Activated CD8-positive, alpha-beta memory T cell treated with anti-CD3 and anti-CD28 coated beads, Interleukin-2, amount 10 ng/mL, durations not matched to agents 7 days and 5 days (primary cell): ENCODE results near the gene CNKSR3. TPM values are rescaled to one million over a fixed set of nuclear protein-coding genes. Genes with fewer than 3 reads are reported as not detected.
"Not testable (repeated sequence)": the region's sequence is repeated elsewhere in the genome, so short reads cannot be mapped to it uniquely, and the experiment has no call there.

Experiments
- ATAC-seq: fragments of 150-1000 bp; cut with Tn5 transposase; one replicate; pipeline ENCODE4 v1.10.0; 2021; ENCODE audit warnings: moderate library complexity
- CTCF ChIA-PET: fragments of 350-600 bp; sonication (Branson Sonifier 250); formaldehyde crosslinking; loops from one replicate; lab custom pipeline; 2021; ENCODE audit warnings: antibody characterized with exemption; lab: Charles Lee
- DNase-seq: peaks from one replicate; pipeline ENCODE4 v3.0.0-alpha.2; 2020
- H3K27ac Mint-ChIP-seq: one replicate; pipeline ENCODE4 v1.8.0; 2021; ENCODE audit warnings: mild to moderate bottlenecking, mixed read lengths
- H3K27me3 Mint-ChIP-seq: one replicate; pipeline ENCODE4 v1.8.0; 2021; ENCODE audit warnings: mixed read lengths
- H3K36me3 Mint-ChIP-seq: one replicate; pipeline ENCODE4 v1.8.0; 2021; ENCODE audit warnings: mild to moderate bottlenecking, mixed read lengths
- H3K4me1 Mint-ChIP-seq: one replicate; pipeline ENCODE4 v1.8.0; 2021; ENCODE audit warnings: mixed read lengths
- H3K4me3 Mint-ChIP-seq: one replicate; pipeline ENCODE4 v1.8.0; 2021; ENCODE audit warnings: mild to moderate bottlenecking, moderate library complexity, mixed read lengths
- H3K9me3 Mint-ChIP-seq: one replicate; pipeline ENCODE4 v1.8.0; 2022; ENCODE audit warnings: low read depth, mixed read lengths
- total RNA-seq, 2 experiments: library from RNA; stranded (reverse); gene quantifications; one replicate each; pipeline ENCODE4 v1.2.3, GENCODE V29; 2021

The CNKSR3 gene
- total RNA-seq, result not detected

DNA sequence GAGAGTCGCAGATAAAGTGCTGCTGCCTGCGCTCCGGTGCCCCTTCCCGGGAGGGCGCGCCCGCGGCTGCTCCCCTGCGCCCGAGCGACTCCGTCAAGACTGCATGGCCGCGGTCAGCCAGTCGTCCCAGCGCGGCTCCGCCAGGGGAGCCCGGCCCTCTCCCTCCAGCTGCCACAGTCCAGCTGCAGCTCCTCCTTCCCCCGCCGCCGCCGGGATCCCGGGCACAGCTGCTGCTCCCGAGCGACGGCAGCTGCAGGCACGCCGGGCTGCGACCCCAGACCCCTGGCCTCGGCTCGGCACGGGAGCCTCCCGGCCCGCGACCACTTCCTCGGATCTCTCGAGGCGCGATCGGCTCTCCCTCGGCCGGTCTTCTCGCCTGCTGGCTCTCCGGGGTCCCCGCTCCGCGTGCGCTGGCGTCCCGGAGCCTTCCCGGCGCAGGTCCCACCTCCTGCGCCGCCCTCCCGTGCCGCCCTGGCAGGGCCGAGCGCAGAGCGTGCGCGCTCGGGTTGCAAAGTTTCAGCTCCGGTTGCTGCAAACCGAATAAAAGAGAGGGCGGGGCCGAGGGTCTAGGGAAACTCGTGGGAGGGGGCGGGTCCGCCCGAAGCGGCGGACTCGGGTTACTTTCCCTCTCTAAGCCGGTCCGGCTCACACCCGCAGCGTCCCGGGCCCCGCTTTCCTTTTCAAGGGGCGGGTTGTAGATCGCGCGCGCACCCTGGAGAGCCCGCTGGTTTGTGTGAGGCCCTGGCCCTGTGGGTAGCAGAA lies at the start of gene CNKSR3:
CNKSR3 (minus strand) TSS at position 542 of the 762 bp plus-strand sequence. CDS start 571 bp downstream, outside the sequence.
- DNase-seq, result no peak
- CTCF ChIA-PET, result interaction anchor here (0.6 kb wide), 1 partner anchor 340 kb away, joined by 4 read pairs; no protein-coding TSS in a partner anchor
- Mint-ChIP-seq H3K9me3 (no peaks in the 10 kb centered on the region), H3K27me3 (peaks cover 73% of the 10 kb centered on the region), H3K4me3 (peak within 1 kb of the TSS; percentile 41), H3K36me3 (no peaks in the 10 kb centered on the region), H3K4me1 (peaks cover 9% of the 10 kb centered on the region), H3K27ac (no peak within 1 kb of the TSS)
- peak; percentile 55 for ATAC-seq

DNA sequence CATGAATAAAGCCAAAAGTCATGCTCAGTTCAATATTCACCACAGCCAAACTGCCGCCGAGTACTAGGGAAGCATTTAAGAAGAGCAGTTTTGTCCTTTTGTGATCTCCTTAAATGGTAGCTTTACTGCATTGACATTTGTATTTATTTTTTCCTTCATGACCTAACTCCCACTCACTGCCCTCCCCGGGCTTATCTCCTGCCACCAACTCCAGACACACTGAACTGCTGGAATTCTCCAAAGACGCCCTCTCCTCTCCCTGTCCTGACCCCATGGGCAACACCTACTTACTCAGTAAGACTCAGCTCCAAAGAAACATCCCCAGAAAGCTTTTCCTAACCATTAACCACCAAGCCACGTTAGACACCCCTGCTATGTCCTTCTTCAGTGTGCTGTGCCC lies 48.5 kb upstream of the CNKSR3 start:
- no peak for DNase-seq
- Mint-ChIP-seq H3K9me3 (no peaks in the 10 kb centered on the region), H3K4me3 (no peak overlapping the region), H3K4me1 (no peaks in the 10 kb centered on the region), H3K36me3 (no peaks in the 10 kb centered on the region), H3K27ac (no peak overlapping the region), H3K27me3 (peaks cover 10% of the 10 kb centered on the region)
- no peak for ATAC-seq
- CTCF ChIA-PET, result no interaction called here

DNA sequence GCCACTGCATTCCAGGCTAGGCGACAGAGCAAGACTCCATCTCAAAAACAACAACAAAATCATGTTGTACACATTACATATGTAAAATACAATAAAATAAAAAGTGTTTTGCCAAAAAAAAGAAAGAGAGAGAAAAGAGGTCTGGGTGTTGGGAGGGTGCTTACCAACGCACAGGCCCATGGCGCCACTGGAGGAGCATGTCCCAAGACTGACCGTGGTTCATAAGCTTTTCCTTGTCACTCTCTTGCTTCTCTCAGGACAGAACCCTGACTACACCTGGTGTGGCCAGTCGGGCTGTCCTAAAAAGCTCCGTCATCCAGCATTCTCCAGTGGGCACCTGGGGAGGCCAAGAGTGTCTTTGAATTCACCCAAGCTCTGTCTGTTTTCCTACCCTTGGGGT lies 48.0 kb upstream of the CNKSR3 start:
- CTCF ChIA-PET, result no interaction called here
- Mint-ChIP-seq H3K27ac (no peak overlapping the region), H3K27me3 (peaks cover 10% of the 10 kb centered on the region), H3K4me1 (no peaks in the 10 kb centered on the region), H3K4me3 (no peak overlapping the region), H3K9me3 (no peaks in the 10 kb centered on the region), H3K36me3 (no peaks in the 10 kb centered on the region)
- DNase-seq (no peak), ATAC-seq (no peak)

DNA sequence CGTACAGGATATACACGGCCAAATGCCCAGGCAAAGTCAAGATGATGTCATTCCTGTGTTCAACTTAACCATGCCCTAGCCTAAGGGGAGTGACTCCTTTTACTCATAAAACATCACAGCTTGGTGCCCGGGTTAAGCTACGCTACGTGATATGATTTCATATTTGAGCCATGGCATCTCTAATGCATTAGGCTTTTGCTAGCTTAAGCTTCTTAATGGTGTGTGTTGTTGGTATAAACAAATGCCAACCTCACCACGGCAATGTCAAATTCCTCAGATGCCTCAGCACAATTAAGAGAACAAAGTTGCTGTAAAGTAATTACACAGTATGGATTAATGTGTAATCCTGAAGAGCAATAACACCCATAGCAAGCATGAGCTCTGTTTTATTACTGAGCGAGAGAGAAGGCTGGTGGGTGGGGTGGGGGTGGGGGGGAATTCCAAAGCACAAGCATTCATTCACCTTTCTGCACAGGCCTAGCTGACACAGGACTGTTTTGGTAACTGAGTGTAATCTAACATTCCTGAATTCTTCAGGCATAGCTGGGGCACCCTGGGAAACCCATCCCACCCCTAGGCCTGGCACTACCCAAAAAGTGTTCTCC lies 44.7 kb upstream of the CNKSR3 start:
- no peak overlapping the region for H3K27ac Mint-ChIP-seq
- no peaks in the 10 kb centered on the region for H3K4me1 Mint-ChIP-seq
- no peaks in the 10 kb centered on the region for H3K9me3 Mint-ChIP-seq
- peaks cover 5% of the 10 kb centered on the region for H3K27me3 Mint-ChIP-seq
- DNase-seq (no peak), ATAC-seq (no peak)
- H3K4me3 Mint-ChIP-seq, result no peak overlapping the region
- H3K36me3 Mint-ChIP-seq, result no peaks in the 10 kb centered on the region
- CTCF ChIA-PET, result interaction anchor here (1.1 kb wide), 1 partner anchor 22 kb away, joined by 3 read pairs; no protein-coding TSS in a partner anchor

DNA sequence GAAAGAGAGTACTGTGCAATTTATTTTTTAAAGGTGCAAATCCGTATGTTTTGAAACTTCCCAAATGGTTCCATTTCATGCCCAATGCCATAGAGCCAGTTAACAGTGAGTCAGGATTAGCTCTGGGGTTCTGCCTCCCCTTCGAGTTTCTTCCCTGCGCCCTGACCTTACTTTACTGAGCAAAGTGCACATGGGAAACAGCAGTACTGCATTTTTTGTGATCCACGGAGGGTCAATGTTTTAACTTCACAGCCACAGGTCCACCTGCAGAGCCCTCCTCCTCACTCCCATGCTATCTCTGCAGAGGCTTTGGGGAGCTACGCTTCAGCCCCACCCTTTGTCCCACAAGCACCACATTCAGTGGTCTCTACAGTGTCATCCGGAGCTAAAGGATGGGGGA lies 44.0 kb upstream of the CNKSR3 start:
- Mint-ChIP-seq H3K4me1 (no peaks in the 10 kb centered on the region), H3K9me3 (no peaks in the 10 kb centered on the region), H3K27me3 (peaks cover 5% of the 10 kb centered on the region), H3K36me3 (no peaks in the 10 kb centered on the region), H3K27ac (no peak overlapping the region), H3K4me3 (no peak overlapping the region)
- DNase-seq (no peak), ATAC-seq (no peak)
- CTCF ChIA-PET, result interaction anchor here (1.1 kb wide), 1 partner anchor 23 kb away, joined by 3 read pairs; no protein-coding TSS in a partner anchor

DNA sequence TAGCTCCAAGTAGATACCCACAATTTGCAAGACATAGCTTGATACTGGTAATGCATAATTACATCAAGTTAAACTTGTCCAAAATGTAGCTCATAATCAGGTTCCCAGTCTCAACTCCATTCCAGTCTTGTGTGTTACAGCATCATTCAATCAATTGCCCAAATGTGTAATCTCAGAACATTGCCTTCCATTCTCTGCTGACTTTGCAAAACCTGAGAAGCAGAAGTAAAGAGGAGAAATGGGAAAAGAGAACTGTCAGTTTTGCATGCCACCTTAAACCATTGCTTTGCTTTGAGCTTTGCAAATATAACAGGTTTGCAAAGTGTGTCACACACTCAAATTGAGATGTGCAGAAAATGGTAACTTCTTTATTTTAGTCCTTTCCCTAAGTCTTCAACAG lies 40.3 kb upstream of the CNKSR3 start:
- CTCF ChIA-PET, result no interaction called here
- DNase-seq, result no peak
- H3K4me3 Mint-ChIP-seq, result no peak overlapping the region
- no peak overlapping the region for H3K27ac Mint-ChIP-seq
- no peaks in the 10 kb centered on the region for H3K4me1 Mint-ChIP-seq
- H3K27me3 Mint-ChIP-seq, result peaks cover 2% of the 10 kb centered on the region
- no peaks in the 10 kb centered on the region for H3K9me3 Mint-ChIP-seq
- ATAC-seq, result no peak
- no peaks in the 10 kb centered on the region for H3K36me3 Mint-ChIP-seq

DNA sequence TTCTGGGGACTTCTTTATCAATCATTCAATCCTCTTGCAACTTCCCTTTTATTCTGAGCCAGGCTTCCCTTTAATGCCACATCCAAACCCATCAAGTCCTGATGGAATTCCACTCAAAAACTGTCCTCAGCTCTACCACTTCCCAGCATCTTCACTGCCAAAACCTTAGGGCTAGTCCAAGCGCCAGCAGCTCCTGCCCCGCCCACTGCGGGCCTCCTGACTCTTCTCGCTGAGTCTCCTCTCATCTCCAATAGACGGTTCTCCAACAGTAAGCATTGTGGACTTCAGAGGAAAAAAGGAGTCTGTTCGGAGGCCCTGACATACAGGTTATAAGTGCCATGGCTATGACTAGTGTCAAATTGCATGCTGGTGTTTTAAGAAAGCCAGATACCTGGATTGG lies 38.7 kb upstream of the CNKSR3 start:
- peaks cover 2% of the 10 kb centered on the region for H3K27me3 Mint-ChIP-seq
- DNase-seq (no peak), ATAC-seq (no peak)
- H3K36me3 Mint-ChIP-seq, result no peaks in the 10 kb centered on the region
- no peak overlapping the region for H3K4me3 Mint-ChIP-seq
- H3K9me3 Mint-ChIP-seq, result no peaks in the 10 kb centered on the region
- no peak overlapping the region for H3K27ac Mint-ChIP-seq
- CTCF ChIA-PET, result no interaction called here
- H3K4me1 Mint-ChIP-seq, result no peaks in the 10 kb centered on the region

DNA sequence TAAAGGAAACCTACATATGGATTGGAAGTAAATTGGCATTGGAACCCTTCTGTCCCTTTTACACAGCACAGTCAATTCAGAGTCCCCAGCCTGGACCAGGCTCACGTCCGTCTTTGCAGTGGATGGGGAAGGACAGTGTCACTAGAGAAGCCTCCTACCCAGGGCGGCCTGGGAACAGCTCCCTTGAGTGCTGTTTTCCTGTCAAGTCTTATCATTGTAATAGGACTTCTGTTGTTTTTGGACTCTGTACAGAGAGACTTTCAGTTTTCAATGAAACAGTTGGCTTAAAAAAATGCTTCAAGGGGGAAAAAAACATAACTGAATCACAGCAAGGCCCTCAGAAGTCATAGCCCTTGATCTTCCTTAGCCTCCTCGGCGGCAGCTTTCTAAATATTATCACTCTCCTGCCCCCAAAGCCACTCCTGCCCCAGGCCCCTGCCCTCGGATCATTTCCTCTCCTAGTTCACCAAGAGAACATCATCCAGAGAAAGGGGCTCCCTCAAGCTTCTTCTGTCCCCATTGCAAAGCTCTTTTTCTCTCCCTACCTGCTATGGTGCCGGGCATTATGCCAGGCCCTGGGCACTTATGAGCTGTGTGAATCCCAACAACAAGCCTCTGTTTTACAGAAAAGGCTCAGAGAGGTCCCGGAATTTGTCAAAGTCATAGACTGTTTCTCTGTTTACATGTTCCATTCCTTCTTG lies 37.8 kb upstream of the CNKSR3 start:
- Mint-ChIP-seq H3K4me3 (no peak overlapping the region), H3K27me3 (peaks cover 2% of the 10 kb centered on the region), H3K36me3 (no peaks in the 10 kb centered on the region), H3K9me3 (no peaks in the 10 kb centered on the region), H3K27ac (no peak overlapping the region), H3K4me1 (no peaks in the 10 kb centered on the region)
- no peak for DNase-seq
- no peak for ATAC-seq
- CTCF ChIA-PET, result no interaction called here

DNA sequence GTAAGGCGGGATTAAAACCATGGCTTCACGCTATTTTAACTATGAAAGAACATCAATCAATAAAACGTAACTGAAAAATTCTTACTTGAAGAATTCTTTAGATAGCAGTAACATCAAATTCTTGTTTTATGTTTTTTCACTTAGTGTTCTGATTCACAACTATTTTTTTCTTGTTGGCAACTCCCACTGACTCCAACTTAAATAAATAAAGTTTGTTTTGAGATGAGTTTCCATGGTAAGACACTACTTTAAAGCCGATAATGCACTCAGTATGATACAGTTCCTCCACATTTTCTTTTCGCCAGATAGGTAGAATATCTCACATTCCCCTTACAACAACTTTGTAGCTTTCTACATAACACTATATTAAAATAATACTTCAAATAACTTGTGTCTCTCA lies 33.1 kb upstream of the CNKSR3 start:
- CTCF ChIA-PET, result no interaction called here
- Mint-ChIP-seq H3K4me1 (no peaks in the 10 kb centered on the region), H3K9me3 (no peaks in the 10 kb centered on the region), H3K4me3 (no peak overlapping the region), H3K27me3 (no peaks in the 10 kb centered on the region), H3K36me3 (no peaks in the 10 kb centered on the region), H3K27ac (no peak overlapping the region)
- ATAC-seq (no peak), DNase-seq (no peak)

DNA sequence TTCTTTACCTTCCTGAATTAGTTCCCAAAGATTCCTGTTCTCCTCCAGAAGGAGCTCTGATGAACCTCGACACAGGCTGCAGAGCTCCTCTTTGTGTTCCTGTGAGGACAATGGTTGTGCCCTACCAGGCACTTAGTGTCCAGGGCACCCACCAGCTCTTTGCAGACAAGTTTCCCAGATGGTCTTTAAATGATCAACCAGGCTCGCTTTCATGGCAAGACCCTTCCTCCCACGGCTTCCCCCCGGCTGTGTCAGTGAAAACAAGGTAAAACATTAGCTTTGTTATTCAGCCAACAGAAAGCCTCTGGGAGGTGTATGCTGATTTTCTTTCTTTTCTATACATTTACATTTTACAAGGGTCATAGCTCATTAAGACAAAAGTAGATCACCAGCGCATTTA lies 32.3 kb upstream of the CNKSR3 start:
- no peak overlapping the region for H3K4me3 Mint-ChIP-seq
- H3K27ac Mint-ChIP-seq, result no peak overlapping the region
- no peaks in the 10 kb centered on the region for H3K9me3 Mint-ChIP-seq
- H3K27me3 Mint-ChIP-seq, result no peaks in the 10 kb centered on the region
- CTCF ChIA-PET, result no interaction called here
- H3K36me3 Mint-ChIP-seq, result no peaks in the 10 kb centered on the region
- ATAC-seq (no peak), DNase-seq (no peak)
- H3K4me1 Mint-ChIP-seq, result no peaks in the 10 kb centered on the region

DNA sequence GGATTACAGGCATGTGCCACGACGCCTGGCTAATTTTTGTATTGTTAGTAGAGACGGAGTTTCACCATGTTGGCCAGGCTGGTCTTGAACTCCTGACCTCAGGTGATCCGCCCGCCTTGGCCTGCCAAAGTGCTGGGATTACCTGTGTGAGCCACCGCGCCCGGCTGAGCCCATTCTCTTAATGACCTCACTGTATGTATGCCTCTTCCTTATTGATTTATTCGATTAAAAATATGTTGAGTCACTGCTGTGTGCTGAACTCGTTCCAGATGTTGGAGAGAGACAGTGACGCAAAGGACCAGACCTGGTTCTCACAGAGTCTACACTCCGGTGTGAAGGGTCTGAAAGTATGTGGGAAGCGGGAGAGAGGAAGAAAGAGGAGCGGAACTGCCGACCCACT lies 31.4 kb upstream of the CNKSR3 start:
- H3K36me3 Mint-ChIP-seq, H3K27ac Mint-ChIP-seq, DNase-seq, H3K27me3 Mint-ChIP-seq, H3K4me3 Mint-ChIP-seq, ATAC-seq, H3K9me3 Mint-ChIP-seq, H3K4me1 Mint-ChIP-seq, CTCF ChIA-PET: not testable (repeated sequence)

DNA sequence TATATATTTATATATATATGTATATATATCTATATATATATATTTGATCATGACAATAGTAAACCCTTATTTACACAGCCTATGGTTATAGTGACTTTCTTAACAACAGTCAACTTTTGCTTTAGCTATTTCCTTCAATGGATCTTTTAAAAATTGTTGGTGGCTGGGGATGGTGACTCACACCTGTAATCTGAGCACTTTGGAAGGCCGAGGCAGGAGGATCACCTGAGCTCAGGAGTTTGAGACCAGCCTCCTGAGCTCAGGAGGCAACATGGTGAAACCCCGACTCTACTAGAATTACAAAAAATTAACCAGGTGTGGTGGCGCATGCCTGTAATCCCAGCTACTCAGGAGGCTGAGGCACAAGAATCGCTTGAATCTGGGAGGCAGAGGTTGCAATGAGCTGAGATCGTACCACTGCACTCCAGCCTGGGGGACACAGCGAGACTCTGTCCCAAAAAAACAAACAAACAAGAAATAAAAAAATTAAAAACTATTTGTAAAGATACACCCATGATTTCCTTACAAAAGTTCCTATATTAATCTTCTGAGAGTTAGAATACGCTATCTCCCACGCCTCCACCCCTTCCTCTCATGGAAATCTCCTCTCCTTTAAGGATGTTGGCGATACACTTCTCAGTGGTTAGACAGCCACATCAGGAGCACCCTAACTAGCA lies 29.2 kb upstream of the CNKSR3 start:
- CTCF ChIA-PET, result no interaction called here
- Mint-ChIP-seq H3K4me3 (no peak overlapping the region), H3K27ac (no peak overlapping the region), H3K4me1 (no peaks in the 10 kb centered on the region), H3K9me3 (no peaks in the 10 kb centered on the region), H3K36me3 (no peaks in the 10 kb centered on the region), H3K27me3 (no peaks in the 10 kb centered on the region)
- ATAC-seq, result no peak
- no peak for DNase-seq

DNA sequence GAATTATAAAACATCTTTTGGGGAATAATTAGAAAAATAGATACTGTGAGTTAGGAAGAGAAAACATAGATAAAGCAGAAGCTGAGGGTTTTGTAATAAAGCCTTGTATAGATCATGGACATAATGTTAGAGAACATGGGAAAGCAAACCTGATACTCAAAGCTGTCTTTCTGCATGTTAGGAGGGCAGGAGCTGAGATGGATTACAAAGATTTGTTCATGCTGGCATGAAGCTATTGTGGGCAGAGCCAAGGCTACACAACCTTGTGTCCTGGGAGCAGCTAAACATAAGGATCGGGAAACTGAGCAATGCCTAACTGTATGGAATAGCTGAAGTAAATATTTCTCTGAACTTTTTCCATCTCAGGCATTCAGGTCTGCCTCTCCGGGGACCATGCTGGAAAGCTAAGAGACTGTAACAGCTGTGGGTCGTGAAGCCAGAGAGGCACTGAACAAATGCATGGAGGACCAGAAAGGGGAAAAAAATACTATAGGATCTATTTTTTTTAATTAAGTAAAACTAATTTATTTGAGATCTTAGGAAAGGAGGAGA lies 28.2 kb upstream of the CNKSR3 start:
- H3K4me1 Mint-ChIP-seq, result no peaks in the 10 kb centered on the region

More for the DNA sequence above, 28.2 kb upstream of the CNKSR3 start:
- H3K27me3 Mint-ChIP-seq, result no peaks in the 10 kb centered on the region
- H3K27ac Mint-ChIP-seq, result no peak overlapping the region
- no peak overlapping the region for H3K4me3 Mint-ChIP-seq
- DNase-seq, result no peak
- ATAC-seq, result no peak
- CTCF ChIA-PET, result interaction anchor here (0.8 kb wide), 1 partner anchor 47 kb away, joined by 3 read pairs; no protein-coding TSS in a partner anchor
- no peaks in the 10 kb centered on the region for H3K36me3 Mint-ChIP-seq
- H3K9me3 Mint-ChIP-seq, result no peaks in the 10 kb centered on the region
